Endodermal cell (in vitro differentiated cells): ENCODE data around the gene PPP1R10. TPM values are rescaled to one million over a fixed set of nuclear protein-coding genes. Genes with fewer than 3 reads are reported as not detected.

Experiments used
- DNase-seq: peaks from one replicate; pipeline ENCODE4 v3.0.0-alpha.2; 2017
- H3K27ac ChIP-seq: 2 replicates; pipeline ENCODE4 v1.5.1; 2013; ENCODE audit warnings: mild to moderate bottlenecking, low read depth, low read length, moderate library complexity
- H3K27me3 ChIP-seq: 2 replicates; pipeline ENCODE4 v1.6.1; 2013; ENCODE audit warnings: mild to moderate bottlenecking, low read length, moderate library complexity; ENCODE audit not compliant: insufficient read depth, control insufficient read depth, poor library complexity, severe bottlenecking
- H3K36me3 ChIP-seq: 2 replicates; pipeline ENCODE4 v1.7.0; 2013; ENCODE audit warnings: mild to moderate bottlenecking, low read length, moderate library complexity; ENCODE audit not compliant: control insufficient read depth, insufficient read depth
- H3K4me1 ChIP-seq: one replicate; pipeline ENCODE4 v1.7.0; 2013; ENCODE audit warnings: low read length; ENCODE audit not compliant: control insufficient read depth, insufficient read depth
- H3K4me3 ChIP-seq: 2 replicates; pipeline ENCODE4 v1.5.1; 2013; ENCODE audit warnings: mild to moderate bottlenecking, low read length, moderate library complexity
- H3K9ac ChIP-seq: 2 replicates; pipeline ENCODE4 v1.6.1; 2013; ENCODE audit warnings: mild to moderate bottlenecking, low read length, moderate library complexity; ENCODE audit not compliant: poor library complexity, severe bottlenecking; ENCODE audit errors: extremely low read depth
- H3K9me3 ChIP-seq: 2 replicates; pipeline ENCODE4 v1.6.1; 2013; ENCODE audit warnings: mild to moderate bottlenecking, low read length, moderate library complexity; ENCODE audit not compliant: control insufficient read depth
- H3K27ac Mint-ChIP-seq: 2 replicates; pipeline ENCODE4 v1.8.0; 2020; ENCODE audit warnings: mixed read lengths
- H3K27me3 Mint-ChIP-seq: 2 replicates; pipeline ENCODE4 v1.8.0; 2021; ENCODE audit warnings: mild to moderate bottlenecking, mixed read lengths; ENCODE audit not compliant: insufficient read depth
- H3K36me3 Mint-ChIP-seq: 2 replicates; pipeline ENCODE4 v1.8.0; 2020; ENCODE audit warnings: low read depth, mixed read lengths
- H3K4me1 Mint-ChIP-seq: 2 replicates; pipeline ENCODE4 v1.8.0; 2020; ENCODE audit warnings: mixed read lengths
- H3K4me3 Mint-ChIP-seq: 2 replicates; pipeline ENCODE4 v1.8.0; 2020; ENCODE audit warnings: mild to moderate bottlenecking, moderate library complexity, mixed read lengths
- H3K9me3 Mint-ChIP-seq: 2 replicates; pipeline ENCODE4 v1.8.0; 2020; ENCODE audit warnings: mild to moderate bottlenecking, mixed read lengths
- CTCF ChIP-seq: fragments of 200-600 bp; sonication (generic); conservative IDR thresholded peaks from 2 replicates; pipeline ENCODE4 v1.5.0; 2021; ENCODE audit warnings: antibody characterized with exemption, mild to moderate bottlenecking
- WGBS, 2 experiments: methylation state at CpG; one replicate each; pipeline versions ENCODE4 v1.1.5 to v1.1.7; 2013; ENCODE audit warnings: missing lambda C conversion rate in 2 of 2, mixed read lengths in 1 of 2; ENCODE audit not compliant: insufficient coverage in 1 of 2, insufficient read length in 1 of 2; 5-methylcytosine and 5-hydroxymethylcytosine counted together
- total RNA-seq, 2 donors: library from RNA; stranded (reverse); fragmentation: NEBNext Ultra II Directional in 1 of 2; extraction: Animal tissue kit (Norgen Biotek cat#: 25700) in 1 of 2; gene quantifications; 2 replicates in 1 of 2; 3 replicates in 1 of 2; pipeline ENCODE4 v1.2.1, GENCODE V29; 2021

PPP1R10 gene
- total RNA-seq, 2 donors from 2014 or later, result 122 to 126 TPM

- H3K9ac ChIP-seq, result no peak overlapping the region
- Mint-ChIP-seq H3K4me1 (no peaks in the 10 kb centered on the region), H3K36me3 (peaks cover 73% of the 10 kb centered on the region), H3K9me3 (no peaks in the 10 kb centered on the region), H3K27me3 (no peaks in the 10 kb centered on the region), H3K27ac (no peak overlapping the region), H3K4me3 (no peak overlapping the region)
- H3K4me1 ChIP-seq, result no peaks in the 10 kb centered on the region
- 95 to 98% methylated on average over 12 to 19 of the region's 19 CpGs for WGBS, 2 experiments
- no peak for TF ChIP-seq CTCF
- no peak overlapping the region for H3K4me3 ChIP-seq
- H3K27ac ChIP-seq, result no peak overlapping the region
- peaks cover 89% of the 10 kb centered on the region for H3K36me3 ChIP-seq
- no peak for DNase-seq
- no peaks in the 10 kb centered on the region for H3K27me3 ChIP-seq
- no peaks in the 10 kb centered on the region for H3K9me3 ChIP-seq
Measured at GRCh38 chr6:30654798-30655742, 38.0 kb upstream of the PPP1R10 start.

- WGBS, 2 experiments, result 93 to 96% methylated on average over 11 to 12 of the region's 12 CpGs
- no peaks in the 10 kb centered on the region for H3K27me3 Mint-ChIP-seq
- H3K4me1 Mint-ChIP-seq, result peaks cover 12% of the 10 kb centered on the region
- H3K27ac ChIP-seq, result no peak overlapping the region
- no peak for DNase-seq
- H3K9me3 Mint-ChIP-seq, result no peaks in the 10 kb centered on the region
- H3K4me3 Mint-ChIP-seq, result no peak overlapping the region
- no peak for TF ChIP-seq CTCF
- H3K4me3 ChIP-seq, result no peak overlapping the region
- no peaks in the 10 kb centered on the region for H3K27me3 ChIP-seq
- H3K27ac Mint-ChIP-seq, result peak overlapping the region; percentile 62
- peaks cover 54% of the 10 kb centered on the region for H3K36me3 ChIP-seq
- no peak overlapping the region for H3K9ac ChIP-seq
- peaks cover 43% of the 10 kb centered on the region for H3K36me3 Mint-ChIP-seq
- H3K9me3 ChIP-seq, result no peaks in the 10 kb centered on the region
- H3K4me1 ChIP-seq, result peaks cover 3% of the 10 kb centered on the region
Measured at GRCh38 chr6:30651143-30651542, 34.1 kb upstream of the PPP1R10 start.

DNA sequence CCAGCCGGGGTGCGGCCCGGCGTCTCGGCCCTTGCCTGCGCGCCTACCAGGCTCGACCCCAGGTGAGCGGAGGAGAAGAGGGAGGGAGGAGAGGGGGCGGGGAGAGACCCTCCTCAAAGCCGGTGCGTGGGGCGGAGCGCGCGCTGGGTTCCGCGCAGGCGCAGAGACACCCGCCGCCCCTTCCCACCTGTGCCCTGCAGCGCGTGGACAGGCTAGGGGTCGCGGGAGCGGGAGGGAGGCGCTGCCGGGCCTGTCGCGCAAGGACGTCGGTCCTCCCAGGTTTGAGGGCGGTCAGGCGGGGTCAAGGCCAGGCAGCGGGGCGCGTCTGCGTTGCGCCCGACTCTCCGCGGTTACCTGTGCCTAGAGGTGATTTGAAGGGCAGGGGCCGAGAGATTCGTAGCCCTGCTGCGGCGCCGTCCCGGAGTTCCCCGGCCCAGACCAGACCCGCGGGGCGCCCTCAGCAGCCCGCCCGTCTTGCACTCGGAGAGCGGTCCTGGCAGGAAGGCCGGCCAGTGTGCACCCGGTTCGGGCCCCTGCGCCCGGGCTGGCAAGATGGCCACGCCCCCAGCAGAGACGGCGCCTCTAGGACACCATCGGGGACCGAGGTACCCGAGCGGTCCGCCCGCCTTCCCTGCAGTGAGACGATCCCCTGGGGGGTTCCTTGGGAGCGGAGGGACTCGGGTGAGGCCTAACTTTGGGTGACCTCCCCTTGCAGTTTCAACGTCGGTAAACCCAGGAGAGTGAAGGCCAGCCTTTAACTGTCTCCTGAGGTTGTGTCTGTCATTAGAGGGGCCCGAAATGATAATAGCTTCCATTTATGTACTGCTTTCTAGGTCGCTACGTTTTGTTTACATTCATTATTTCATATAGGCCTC is 30.4 kb upstream of the PPP1R10 start:
- 0 to 2% methylated on average over 42 to 78 of the region's 78 CpGs for WGBS, 2 experiments
- peak overlapping the region; percentile 95 for H3K4me3 ChIP-seq
- no peaks in the 10 kb centered on the region for H3K27me3 ChIP-seq
- Mint-ChIP-seq H3K36me3 (peaks cover 44% of the 10 kb centered on the region), H3K4me3 (peak overlapping the region; percentile 75), H3K9me3 (no peaks in the 10 kb centered on the region), H3K4me1 (peaks cover 18% of the 10 kb centered on the region), H3K27me3 (no peaks in the 10 kb centered on the region), H3K27ac (peak overlapping the region; percentile 86)
- H3K36me3 ChIP-seq, result peaks cover 54% of the 10 kb centered on the region
- DNase-seq, result peak; percentile 95
- H3K9ac ChIP-seq, result peak overlapping the region; percentile 51
- peak overlapping the region; percentile 68 for H3K27ac ChIP-seq
- TF ChIP-seq CTCF, result no peak
- peaks cover 4% of the 10 kb centered on the region for H3K4me1 ChIP-seq
- H3K9me3 ChIP-seq, result no peaks in the 10 kb centered on the region
